GM19099 (cell line): ENCODE results near the gene MORF4L2.

Experiments
- POLR2A ChIP-seq: IDR thresholded peaks from 3 replicates; pipeline ENCODE4 v1.6.1; 2011; ENCODE audit warnings: low read depth; ENCODE audit not compliant: insufficient read length; ENCODE audit errors: extremely low read depth

MORF4L2 gene

GRCh38 chrX:103686199-103687072 is at the start of gene MORF4L2:
MORF4L2 (minus strand) TSS chrX:103686699; CDS start chrX:103677027, 9,672 bp downstream.
- peak; percentile 81 for TF ChIP-seq POLR2A

GRCh38 chrX:103734125-103734760 is 47.7 kb upstream of the MORF4L2 start:
- TF ChIP-seq POLR2A, result no peak

GRCh38 chrX:103733017-103733416 is 46.5 kb upstream of the MORF4L2 start:
- no peak for TF ChIP-seq POLR2A

GRCh38 chrX:103730796-103731493 is 44.4 kb upstream of the MORF4L2 start:
- TF ChIP-seq POLR2A, result no peak

GRCh38 chrX:103730147-103730795 is 43.8 kb upstream of the MORF4L2 start:
- no peak for TF ChIP-seq POLR2A

- TF ChIP-seq POLR2A, result no peak
Observed at GRCh38 chrX:103729015-103729414, 42.5 kb upstream of the MORF4L2 start.

- TF ChIP-seq POLR2A, result no peak
Observed at GRCh38 chrX:103727115-103727514, 40.6 kb upstream of the MORF4L2 start.

- TF ChIP-seq POLR2A, result no peak
Observed at GRCh38 chrX:103726477-103726876, 40.0 kb upstream of the MORF4L2 start.

GRCh38 chrX:103722505-103722904 is 36.0 kb upstream of the MORF4L2 start:
- TF ChIP-seq POLR2A, result no peak

GRCh38 chrX:103718120-103718519 is 31.6 kb upstream of the MORF4L2 start:
- no peak for TF ChIP-seq POLR2A

- TF ChIP-seq POLR2A, result no peak
Observed at GRCh38 chrX:103716962-103717361, 30.5 kb upstream of the MORF4L2 start.

GRCh38 chrX:103710609-103711008 is 24.1 kb upstream of the MORF4L2 start, which contains the start of gene TMEM31:
TMEM31 (plus strand) TSS chrX:103710909; CDS start chrX:103712259, 1,350 bp downstream.
- TF ChIP-seq POLR2A, result no peak

GRCh38 chrX:103704863-103705262 is 18.4 kb upstream of the MORF4L2 start:
- no peak for TF ChIP-seq POLR2A

GRCh38 chrX:103699243-103699642 is 12.7 kb upstream of the MORF4L2 start:
- no peak for TF ChIP-seq POLR2A

- no peak for TF ChIP-seq POLR2A
Observed at GRCh38 chrX:103697687-103698086, 11.2 kb upstream of the MORF4L2 start.
